ENCODE data around the gene TYR.
"Not testable (repeated sequence)": the region's sequence is repeated elsewhere in the genome, so short reads cannot be mapped to it uniquely, and the experiment has no call there.

DNA sequence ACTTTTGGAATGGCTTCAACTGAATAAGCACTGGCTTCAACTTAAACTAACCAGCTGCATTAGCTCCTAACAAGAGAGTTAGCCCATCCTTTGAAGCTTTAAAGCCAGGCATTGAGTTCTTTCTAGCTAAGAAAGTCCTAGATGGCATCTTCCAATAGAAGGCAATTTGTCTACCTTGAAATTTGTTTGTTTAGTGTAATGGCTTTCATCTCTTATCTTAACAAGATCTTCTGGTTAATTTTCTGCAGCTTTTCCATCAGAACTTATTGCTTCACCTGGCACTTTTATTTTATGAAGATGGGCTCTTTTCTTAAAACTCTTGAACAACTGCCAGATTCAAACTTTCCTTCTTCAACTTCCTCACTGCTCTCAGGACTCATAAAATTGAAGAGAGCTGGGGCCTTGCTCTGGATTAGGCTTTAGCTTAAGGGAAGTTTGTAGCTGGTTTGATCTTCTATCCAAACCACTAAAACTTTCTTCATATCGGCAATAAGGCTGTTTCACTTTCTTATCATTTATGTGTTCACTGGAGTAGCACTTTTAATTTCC is 94.9 kb downstream of the TYR start:
- TF ChIP-seq, protein P1, sequence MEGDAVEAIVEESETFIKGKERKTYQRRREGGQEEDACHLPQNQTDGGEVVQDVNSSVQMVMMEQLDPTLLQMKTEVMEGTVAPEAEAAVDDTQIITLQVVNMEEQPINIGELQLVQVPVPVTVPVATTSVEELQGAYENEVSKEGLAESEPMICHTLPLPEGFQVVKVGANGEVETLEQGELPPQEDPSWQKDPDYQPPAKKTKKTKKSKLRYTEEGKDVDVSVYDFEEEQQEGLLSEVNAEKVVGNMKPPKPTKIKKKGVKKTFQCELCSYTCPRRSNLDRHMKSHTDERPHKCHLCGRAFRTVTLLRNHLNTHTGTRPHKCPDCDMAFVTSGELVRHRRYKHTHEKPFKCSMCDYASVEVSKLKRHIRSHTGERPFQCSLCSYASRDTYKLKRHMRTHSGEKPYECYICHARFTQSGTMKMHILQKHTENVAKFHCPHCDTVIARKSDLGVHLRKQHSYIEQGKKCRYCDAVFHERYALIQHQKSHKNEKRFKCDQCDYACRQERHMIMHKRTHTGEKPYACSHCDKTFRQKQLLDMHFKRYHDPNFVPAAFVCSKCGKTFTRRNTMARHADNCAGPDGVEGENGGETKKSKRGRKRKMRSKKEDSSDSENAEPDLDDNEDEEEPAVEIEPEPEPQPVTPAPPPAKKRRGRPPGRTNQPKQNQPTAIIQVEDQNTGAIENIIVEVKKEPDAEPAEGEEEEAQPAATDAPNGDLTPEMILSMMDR (IDR thresholded peaks at IDR 0.05): not testable (repeated sequence)
- TF ChIP-seq EZH2 (IDR thresholded peaks at IDR 0.05; ENCODE audit: borderline replicate concordance, insufficient read depth, low read depth, low read length, poor library complexity, severe bottlenecking): not testable (repeated sequence)
